CD4-positive, alpha-beta T cell (primary cell): ENCODE results near the gene COL9A1. TPM values are rescaled to one million over a fixed set of nuclear protein-coding genes. Genes with fewer than 3 reads are reported as not detected.

Experiments
- ATAC-seq: fragments of 200-7000 bp; cut with Tn5 transposase; one replicate; pipeline ENCODE4 v1.10.0; 2022; ENCODE audit warnings: mild to moderate bottlenecking; ENCODE audit not compliant: poor library complexity
- CTCF ChIA-PET: fragments of 350-600 bp; sonication (Branson Sonifier 250); formaldehyde crosslinking; loops from one replicate; lab custom pipeline; 2021; ENCODE audit warnings: antibody characterized with exemption, inconsistent platforms; lab: Charles Lee
- POLR2A ChIA-PET: fragments of 350-600 bp; sonication (Branson Sonifier 250); formaldehyde crosslinking; loops from one replicate; lab custom pipeline; 2021; ENCODE audit warnings: antibody characterized with exemption, inconsistent platforms; lab: Charles Lee
- DNase-seq, 14 experiments: peaks; one replicate each; pipeline ENCODE4 v3.0.0-alpha.2; 2013 to 2020; ENCODE audit warnings: mixed read lengths in 2 of 14
- H3K27ac ChIP-seq, 2 donors: one replicate each; pipeline versions ENCODE4 v1.5.1 to v1.7.0; 2013; ENCODE audit warnings: low read length in 2 of 2, low read depth in 1 of 2, mild to moderate bottlenecking in 1 of 2
- H3K27me3 ChIP-seq, 2 experiments: 1 replicate in 1 of 2; 2 replicates in 1 of 2; pipeline versions ENCODE4 v1.6.1 to v1.7.0; 2013; ENCODE audit warnings: low read length in 2 of 2, control low read depth in 1 of 2, mild to moderate bottlenecking in 1 of 2, moderate library complexity in 1 of 2; ENCODE audit not compliant: insufficient read depth in 2 of 2, control insufficient read depth in 1 of 2
- H3K36me3 ChIP-seq: one replicate; pipeline ENCODE4 v1.6.1; 2013; ENCODE audit warnings: low read length, control low read depth; ENCODE audit not compliant: insufficient read depth
- H3K4me1 ChIP-seq: one replicate; pipeline ENCODE4 v1.6.1; 2013; ENCODE audit warnings: low read length, control low read depth; ENCODE audit not compliant: insufficient read depth
- H3K4me3 ChIP-seq: one replicate; pipeline ENCODE4 v1.5.1; 2013; ENCODE audit warnings: mild to moderate bottlenecking, low read length, moderate library complexity
- H3K9me3 ChIP-seq, 2 experiments: 1 replicate in 1 of 2; 2 replicates in 1 of 2; pipeline versions ENCODE4 v1.6.1 to v1.7.0; 2013; ENCODE audit warnings: low read length in 2 of 2, mild to moderate bottlenecking in 2 of 2, control low read depth in 1 of 2, moderate library complexity in 1 of 2; ENCODE audit not compliant: control insufficient read depth in 1 of 2, insufficient read depth in 1 of 2
- H3K27ac Mint-ChIP-seq: one replicate; pipeline ENCODE4 v1.8.0; 2020; ENCODE audit warnings: mixed read lengths
- H3K27me3 Mint-ChIP-seq: one replicate; pipeline ENCODE4 v1.8.0; 2021; ENCODE audit warnings: mixed read lengths
- H3K36me3 Mint-ChIP-seq: one replicate; pipeline ENCODE4 v1.8.0; 2021; ENCODE audit warnings: low read depth, mixed read lengths
- H3K4me1 Mint-ChIP-seq: one replicate; pipeline ENCODE4 v1.8.0; 2021; ENCODE audit warnings: low read depth, mixed read lengths
- H3K4me3 Mint-ChIP-seq: one replicate; pipeline ENCODE4 v1.8.0; 2020; ENCODE audit warnings: mild to moderate bottlenecking, mixed read lengths
- H3K9me3 Mint-ChIP-seq: one replicate; pipeline ENCODE4 v1.8.0; 2020; ENCODE audit warnings: mixed read lengths
- intact Hi-C, 2 experiments: fragments of 100-400 bp; cut with DNase I in 1 of 2; cut with micrococcal nuclease in 1 of 2; formaldehyde crosslinking; loops; one replicate each; pipeline versions ENCODE4 v1.15.1 to v1.9.0; 2023 to 2025; cut with DNase I, micrococcal nuclease
- total RNA-seq, 174 experiments: library from RNA in 2 of 174; stranded (reverse) in 2 of 174; gene quantifications; one replicate each; pipeline ENCODE4 v1.2.3 and lab custom pipeline; 2021 to 2026
- TF ChIP-seq, protein P1 (sequence below): fragments of 200-600 bp; IDR thresholded peaks from one replicate; pipeline ENCODE4 v1.8.0; 2022; ENCODE audit warnings: antibody characterized with exemption, mild to moderate bottlenecking

The COL9A1 gene
- total RNA-seq, 2 experiments from 2014 or later: not detected

DNA sequence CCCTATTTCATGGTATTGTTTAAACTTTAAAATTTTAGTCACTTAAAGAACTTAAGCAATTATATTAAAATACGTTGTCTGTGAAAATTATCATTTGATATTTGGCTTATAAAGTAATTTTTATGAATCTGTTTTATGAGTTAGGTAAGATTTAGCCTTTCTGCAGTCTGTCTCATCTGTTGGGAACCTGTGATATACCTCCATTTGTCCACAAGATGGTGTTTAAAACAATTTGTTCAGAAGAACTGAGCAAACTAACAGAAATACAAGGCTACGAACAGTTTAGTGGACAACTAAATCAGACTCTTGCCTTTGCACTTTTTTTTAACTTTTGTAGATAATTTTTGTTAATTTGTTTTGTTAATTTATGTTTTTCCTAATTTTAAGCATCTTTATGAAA, 92.4 kb downstream of the COL9A1 start:
- no peaks in the 10 kb centered on the region for H3K9me3 Mint-ChIP-seq
- POLR2A ChIA-PET: no interaction called here
- no peaks in the 10 kb centered on the region for H3K36me3 ChIP-seq

DNA sequence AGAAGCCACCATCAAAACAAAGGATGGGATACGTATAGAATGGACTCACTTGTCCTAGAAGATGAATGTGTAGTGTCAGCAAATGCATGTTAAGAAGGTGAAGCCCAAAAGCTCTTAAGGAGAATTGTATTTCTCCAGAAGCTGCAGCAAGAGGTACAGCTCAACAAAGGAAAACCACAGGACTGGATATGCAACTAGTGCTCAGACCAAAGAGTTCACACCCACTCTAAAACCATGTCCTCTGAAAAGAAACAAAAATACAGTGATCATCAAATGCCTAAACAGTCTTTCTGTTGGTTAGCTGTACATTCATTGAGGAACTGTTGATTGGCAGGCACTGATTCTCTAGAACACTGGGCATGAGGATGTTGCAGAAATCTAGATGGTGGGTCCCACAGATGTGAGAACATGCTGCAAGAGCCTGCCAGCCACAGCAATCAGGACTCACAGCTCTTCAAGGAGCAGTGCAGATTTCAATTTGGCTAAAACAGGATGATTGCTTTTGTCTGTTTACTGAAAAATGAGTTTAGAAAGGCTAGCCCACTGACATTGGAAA, 94.6 kb downstream of the COL9A1 start:
- POLR2A ChIA-PET: no interaction called here
- H3K9me3 Mint-ChIP-seq: no peaks in the 10 kb centered on the region
- H3K36me3 Mint-ChIP-seq: no peaks in the 10 kb centered on the region

More for the DNA sequence above, 92.4 kb downstream of the COL9A1 start:
- DNase-seq: no peak
- TF ChIP-seq, protein P1, sequence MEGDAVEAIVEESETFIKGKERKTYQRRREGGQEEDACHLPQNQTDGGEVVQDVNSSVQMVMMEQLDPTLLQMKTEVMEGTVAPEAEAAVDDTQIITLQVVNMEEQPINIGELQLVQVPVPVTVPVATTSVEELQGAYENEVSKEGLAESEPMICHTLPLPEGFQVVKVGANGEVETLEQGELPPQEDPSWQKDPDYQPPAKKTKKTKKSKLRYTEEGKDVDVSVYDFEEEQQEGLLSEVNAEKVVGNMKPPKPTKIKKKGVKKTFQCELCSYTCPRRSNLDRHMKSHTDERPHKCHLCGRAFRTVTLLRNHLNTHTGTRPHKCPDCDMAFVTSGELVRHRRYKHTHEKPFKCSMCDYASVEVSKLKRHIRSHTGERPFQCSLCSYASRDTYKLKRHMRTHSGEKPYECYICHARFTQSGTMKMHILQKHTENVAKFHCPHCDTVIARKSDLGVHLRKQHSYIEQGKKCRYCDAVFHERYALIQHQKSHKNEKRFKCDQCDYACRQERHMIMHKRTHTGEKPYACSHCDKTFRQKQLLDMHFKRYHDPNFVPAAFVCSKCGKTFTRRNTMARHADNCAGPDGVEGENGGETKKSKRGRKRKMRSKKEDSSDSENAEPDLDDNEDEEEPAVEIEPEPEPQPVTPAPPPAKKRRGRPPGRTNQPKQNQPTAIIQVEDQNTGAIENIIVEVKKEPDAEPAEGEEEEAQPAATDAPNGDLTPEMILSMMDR: no peak
- H3K27ac Mint-ChIP-seq: no peak overlapping the region
- CTCF ChIA-PET: no interaction called here
- Histone ChIP-seq H3K4me1 (no peaks in the 10 kb centered on the region), H3K27ac (no peak overlapping the region), H3K9me3 (no peaks in the 10 kb centered on the region), H3K4me3 (no peak overlapping the region), H3K27me3 (no peaks in the 10 kb centered on the region)
- no peak overlapping the region for H3K4me3 Mint-ChIP-seq
- H3K36me3 Mint-ChIP-seq: no peaks in the 10 kb centered on the region
- H3K27me3 Mint-ChIP-seq: peaks cover 6% of the 10 kb centered on the region
- no peaks in the 10 kb centered on the region for H3K4me1 Mint-ChIP-seq
- ATAC-seq: no peak
- intact Hi-C loops: no loop called here

DNA sequence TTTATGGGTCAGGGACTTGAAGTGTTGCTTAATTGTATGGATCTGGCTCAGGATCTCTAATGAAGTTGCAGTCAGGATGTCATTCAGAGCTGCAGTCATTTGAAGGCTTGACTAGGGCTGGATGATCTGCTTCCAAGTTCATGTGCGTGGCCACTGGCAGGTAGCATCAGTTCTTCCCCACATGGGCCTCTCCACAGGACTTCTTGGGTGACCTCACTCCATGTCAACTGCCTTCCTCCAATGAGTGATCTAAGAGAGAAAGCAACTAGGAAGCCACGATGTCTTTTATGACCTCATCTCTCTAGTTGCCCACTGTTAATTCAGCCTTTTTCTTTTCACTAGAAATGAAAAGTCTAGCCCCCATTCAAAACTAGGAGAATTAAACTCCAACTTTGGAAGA, 104.1 kb downstream of the COL9A1 start:
- no peak overlapping the region for H3K4me3 Mint-ChIP-seq
- H3K4me3 ChIP-seq: no peak overlapping the region
- H3K36me3 Mint-ChIP-seq: no peaks in the 10 kb centered on the region
- DNase-seq (no peak), ATAC-seq (no peak)
- no peaks in the 10 kb centered on the region for H3K4me1 Mint-ChIP-seq
- no peaks in the 10 kb centered on the region for H3K4me1 ChIP-seq
- H3K27me3 Mint-ChIP-seq: peaks cover 12% of the 10 kb centered on the region
- H3K9me3 Mint-ChIP-seq: no peaks in the 10 kb centered on the region
- intact Hi-C loops: no loop called here
- no peak overlapping the region for H3K27ac Mint-ChIP-seq
- POLR2A ChIA-PET: no interaction called here
- CTCF ChIA-PET: no interaction called here
- no peaks in the 10 kb centered on the region for H3K9me3 ChIP-seq
- H3K36me3 ChIP-seq: no peaks in the 10 kb centered on the region
- TF ChIP-seq, protein P1: no peak
- no peak overlapping the region for H3K27ac ChIP-seq
- H3K27me3 ChIP-seq: no peaks in the 10 kb centered on the region

More for the DNA sequence above, 94.6 kb downstream of the COL9A1 start:
- Histone ChIP-seq H3K4me3 (no peak overlapping the region), H3K9me3 (no peaks in the 10 kb centered on the region), H3K4me1 (no peaks in the 10 kb centered on the region), H3K27ac (no peak overlapping the region), H3K36me3 (no peaks in the 10 kb centered on the region), H3K27me3 (no peaks in the 10 kb centered on the region)
- CTCF ChIA-PET: no interaction called here
- Mint-ChIP-seq H3K4me3 (no peak overlapping the region), H3K27me3 (peaks cover 4% of the 10 kb centered on the region), H3K27ac (no peak overlapping the region), H3K4me1 (no peaks in the 10 kb centered on the region)
- intact Hi-C loops: no loop called here
- ATAC-seq (no peak), DNase-seq (no peak)
- TF ChIP-seq, protein P1: no peak
